Measurements from ENCODE around the gene SLC12A5.

SLC12A5 gene

GRCh38 chr20:46031014-46031569, 2.1 kb downstream of the SLC12A5 start:
- no peak overlapping the region for H3K4me3 Mint-ChIP-seq
- DNase-seq (ENCODE audit: low spot score in 2 of 2): no peak
- no peaks in the 10 kb centered on the region for H3K36me3 Mint-ChIP-seq
- ATAC-seq: no peak
- H3K9me3 Mint-ChIP-seq: no peaks in the 10 kb centered on the region
- H3K27ac Mint-ChIP-seq: no peak overlapping the region
- H3K4me1 Mint-ChIP-seq: no peaks in the 10 kb centered on the region

GRCh38 chr20:46031701-46032254, 2.8 kb downstream of the SLC12A5 start:
- Mint-ChIP-seq H3K4me1 (no peaks in the 10 kb centered on the region), H3K27ac (no peak overlapping the region), H3K36me3 (no peaks in the 10 kb centered on the region), H3K4me3 (no peak overlapping the region), H3K9me3 (no peaks in the 10 kb centered on the region)
- DNase-seq (ENCODE audit: low spot score in 2 of 2): no peak
- ATAC-seq: no peak

GRCh38 chr20:46034039-46034438, 5.0 kb downstream of the SLC12A5 start:
- no peak overlapping the region for H3K4me3 Mint-ChIP-seq
- H3K36me3 Mint-ChIP-seq: no peaks in the 10 kb centered on the region
- DNase-seq (ENCODE audit: low spot score in 2 of 2): no peak
- no peak for ATAC-seq
- no peaks in the 10 kb centered on the region for H3K9me3 Mint-ChIP-seq
- H3K4me1 Mint-ChIP-seq: no peaks in the 10 kb centered on the region
- H3K27ac Mint-ChIP-seq: no peak overlapping the region

- H3K4me1 Mint-ChIP-seq: no peaks in the 10 kb centered on the region
- DNase-seq (ENCODE audit: low spot score in 2 of 2): no peak
- ATAC-seq: no peak
- H3K27ac Mint-ChIP-seq: no peak overlapping the region
- no peaks in the 10 kb centered on the region for H3K36me3 Mint-ChIP-seq
- no peaks in the 10 kb centered on the region for H3K9me3 Mint-ChIP-seq
- H3K4me3 Mint-ChIP-seq: no peak overlapping the region
Measured at GRCh38 chr20:46035253-46035652, 6.2 kb downstream of the SLC12A5 start.

- ATAC-seq (no peak), DNase-seq (ENCODE audit: low spot score in 2 of 2) (no peak)
- Mint-ChIP-seq H3K4me1 (no peaks in the 10 kb centered on the region), H3K27ac (no peak overlapping the region), H3K36me3 (no peaks in the 10 kb centered on the region), H3K4me3 (no peak overlapping the region), H3K9me3 (no peaks in the 10 kb centered on the region)
Measured at GRCh38 chr20:46035713-46036112, 6.7 kb downstream of the SLC12A5 start.

- Mint-ChIP-seq H3K9me3 (no peaks in the 10 kb centered on the region), H3K4me3 (no peak overlapping the region), H3K27ac (no peak overlapping the region), H3K36me3 (no peaks in the 10 kb centered on the region), H3K4me1 (no peaks in the 10 kb centered on the region)
- ATAC-seq (no peak), DNase-seq (ENCODE audit: low spot score in 2 of 2) (no peak)
Measured at GRCh38 chr20:46036370-46036769, 7.4 kb downstream of the SLC12A5 start.

- Mint-ChIP-seq H3K36me3 (no peaks in the 10 kb centered on the region), H3K4me3 (no peak overlapping the region)
- ATAC-seq: no peak
Measured at GRCh38 chr20:46037036-46037435, 8.0 kb downstream of the SLC12A5 start.

GRCh38 chr20:46040902-46041535, 12.0 kb downstream of the SLC12A5 start:
- no peaks in the 10 kb centered on the region for H3K4me1 Mint-ChIP-seq
- H3K27ac Mint-ChIP-seq: no peak overlapping the region
- no peak overlapping the region for H3K4me3 Mint-ChIP-seq
- no peaks in the 10 kb centered on the region for H3K9me3 Mint-ChIP-seq
- peak; percentile 51 for ATAC-seq
- no peaks in the 10 kb centered on the region for H3K36me3 Mint-ChIP-seq
- peak; percentile 40 to 74 for DNase-seq (ENCODE audit: low spot score in 2 of 2)

More at GRCh38 chr20:46037036-46037435, 8.0 kb downstream of the SLC12A5 start:
- H3K9me3 Mint-ChIP-seq: no peaks in the 10 kb centered on the region
- no peak overlapping the region for H3K27ac Mint-ChIP-seq
- no peaks in the 10 kb centered on the region for H3K4me1 Mint-ChIP-seq
- DNase-seq (ENCODE audit: low spot score in 2 of 2): no peak

- no peak overlapping the region for H3K27ac Mint-ChIP-seq
- H3K36me3 Mint-ChIP-seq: no peaks in the 10 kb centered on the region
- DNase-seq (ENCODE audit: low spot score in 2 of 2) (no peak), ATAC-seq (no peak)
- H3K9me3 Mint-ChIP-seq: no peaks in the 10 kb centered on the region
- no peak overlapping the region for H3K4me3 Mint-ChIP-seq
- H3K4me1 Mint-ChIP-seq: no peaks in the 10 kb centered on the region
Measured at GRCh38 chr20:46043556-46043955, 14.5 kb downstream of the SLC12A5 start.

GRCh38 chr20:46044896-46045295, 15.9 kb downstream of the SLC12A5 start:
- Mint-ChIP-seq H3K27ac (no peak overlapping the region), H3K4me1 (no peaks in the 10 kb centered on the region), H3K9me3 (no peaks in the 10 kb centered on the region), H3K4me3 (no peak overlapping the region), H3K36me3 (no peaks in the 10 kb centered on the region)
- no peak for ATAC-seq
- no peak for DNase-seq (ENCODE audit: low spot score in 2 of 2)

- no peak for ATAC-seq
- no peaks in the 10 kb centered on the region for H3K4me1 Mint-ChIP-seq
- no peak for DNase-seq (ENCODE audit: low spot score in 2 of 2)
- no peaks in the 10 kb centered on the region for H3K9me3 Mint-ChIP-seq
- no peak overlapping the region for H3K4me3 Mint-ChIP-seq
- no peak overlapping the region for H3K27ac Mint-ChIP-seq
- no peaks in the 10 kb centered on the region for H3K36me3 Mint-ChIP-seq
Measured at GRCh38 chr20:46046588-46047310, 17.7 kb downstream of the SLC12A5 start.

- no peak overlapping the region for H3K4me3 Mint-ChIP-seq
- H3K4me1 Mint-ChIP-seq: no peaks in the 10 kb centered on the region
- DNase-seq (ENCODE audit: low spot score in 2 of 2): no peak
- no peak overlapping the region for H3K27ac Mint-ChIP-seq
- H3K9me3 Mint-ChIP-seq: no peaks in the 10 kb centered on the region
- ATAC-seq: no peak
- H3K36me3 Mint-ChIP-seq: no peaks in the 10 kb centered on the region
Measured at GRCh38 chr20:46047821-46048220, 18.8 kb downstream of the SLC12A5 start.

- Mint-ChIP-seq H3K9me3 (no peaks in the 10 kb centered on the region), H3K27ac (no peak overlapping the region), H3K4me3 (no peak overlapping the region), H3K4me1 (no peaks in the 10 kb centered on the region), H3K36me3 (no peaks in the 10 kb centered on the region)
- ATAC-seq: no peak
- no peak for DNase-seq (ENCODE audit: low spot score in 2 of 2)
Measured at GRCh38 chr20:46049190-46049589, 20.2 kb downstream of the SLC12A5 start.

- Mint-ChIP-seq H3K4me3 (no peak overlapping the region), H3K36me3 (no peaks in the 10 kb centered on the region)
- ATAC-seq: no peak
Measured at GRCh38 chr20:46049815-46050214, 20.8 kb downstream of the SLC12A5 start.

GRCh38 chr20:46050444-46050843, 21.4 kb downstream of the SLC12A5 start:
- H3K27ac Mint-ChIP-seq: no peak overlapping the region
- peaks cover 6% of the 10 kb centered on the region for H3K4me1 Mint-ChIP-seq
- ATAC-seq: no peak
- H3K9me3 Mint-ChIP-seq: no peaks in the 10 kb centered on the region
- DNase-seq (ENCODE audit: low spot score in 2 of 2): no peak
- no peak overlapping the region for H3K4me3 Mint-ChIP-seq
- no peaks in the 10 kb centered on the region for H3K36me3 Mint-ChIP-seq

More at GRCh38 chr20:46049815-46050214, 20.8 kb downstream of the SLC12A5 start:
- Mint-ChIP-seq H3K27ac (no peak overlapping the region), H3K9me3 (no peaks in the 10 kb centered on the region), H3K4me1 (no peaks in the 10 kb centered on the region)
- no peak for DNase-seq (ENCODE audit: low spot score in 2 of 2)

- Mint-ChIP-seq H3K9me3 (no peaks in the 10 kb centered on the region), H3K4me3 (no peak overlapping the region), H3K4me1 (peaks cover 9% of the 10 kb centered on the region), H3K27ac (no peak overlapping the region), H3K36me3 (no peaks in the 10 kb centered on the region)
- no peak for ATAC-seq
- no peak for DNase-seq (ENCODE audit: low spot score in 2 of 2)
Measured at GRCh38 chr20:46050885-46051284, 21.9 kb downstream of the SLC12A5 start.

All from stimulated activated effector memory CD8-positive, alpha-beta T cell treated with anti-CD3 and anti-CD28 coated beads, Interleukin-12 subunit alpha, Interleukin-12 subunit beta, amount 100 ng/mL, for 72 hours (primary cell).